SK-N-SH treated with all-trans-retinoic acid at 6 μM for 48 hours (cell line): ENCODE data around the gene VCX3B.
"Not testable (repeated sequence)": the region's sequence is repeated elsewhere in the genome, so short reads cannot be mapped to it uniquely, and the experiment has no call there.

Experiments
- ATAC-seq: fragments of 200-7000 bp; cut with Tn5 transposase; 3 replicates; pipeline ENCODE4 v1.9.1; 2020; ENCODE audit warnings: mild to moderate bottlenecking, moderate library complexity
- CSDC2 ChIP-seq: fragments of 250-450 bp; sonication (Bioruptor Pico); IDR thresholded peaks from 2 replicates; pipeline ENCODE4 v1.5.0; 2020; ENCODE audit warnings: mild to moderate bottlenecking, moderate library complexity
- CSRNP3 ChIP-seq: fragments of 250-450 bp; sonication (Bioruptor Pico); IDR thresholded peaks from 2 replicates; pipeline ENCODE4 v1.5.1; 2021; ENCODE audit warnings: mild to moderate bottlenecking, moderate library complexity
- OSR1 ChIP-seq: fragments of 250-450 bp; sonication (Bioruptor Pico); IDR thresholded peaks from 2 replicates; pipeline ENCODE4 v1.8.0; 2022; ENCODE audit warnings: moderate library complexity, mild to moderate bottlenecking, inconsistent platforms
- PATZ1 ChIP-seq: fragments of 250-450 bp; sonication (Bioruptor Pico); IDR thresholded peaks from 2 replicates; pipeline ENCODE4 v1.8.0; 2020; ENCODE audit warnings: mild to moderate bottlenecking, moderate library complexity, borderline replicate concordance
- RARB ChIP-seq: fragments of 250-450 bp; sonication (Bioruptor Pico); IDR thresholded peaks from 2 replicates; pipeline ENCODE4 v1.8.0; 2021; ENCODE audit warnings: mild to moderate bottlenecking, moderate library complexity
- SNAI2 ChIP-seq: fragments of 250-450 bp; sonication (Bioruptor Pico); IDR thresholded peaks from 2 replicates; pipeline ENCODE4 v1.5.0; 2020; ENCODE audit warnings: mild to moderate bottlenecking, moderate library complexity
- TOX ChIP-seq: fragments of 250-450 bp; sonication (Bioruptor Pico); IDR thresholded peaks from 2 replicates; pipeline ENCODE4 v1.8.0; 2021; ENCODE audit warnings: mild to moderate bottlenecking, moderate library complexity, borderline replicate concordance
- ZC3H10 ChIP-seq: fragments of 250-450 bp; sonication (Bioruptor Pico); IDR thresholded peaks from 2 replicates; pipeline ENCODE4 v1.5.1; 2021; ENCODE audit warnings: mild to moderate bottlenecking, moderate library complexity
- ZFP3 ChIP-seq: fragments of 250-450 bp; sonication (Bioruptor Pico); IDR thresholded peaks from 2 replicates; pipeline ENCODE4 v1.5.0; 2020; ENCODE audit warnings: mild to moderate bottlenecking, moderate library complexity
- ZFP30 ChIP-seq: fragments of 450-650 bp; formaldehyde crosslinking; IDR thresholded peaks from 2 replicates; pipeline ENCODE4 v1.5.0; 2022; ENCODE audit warnings: mild to moderate bottlenecking, moderate library complexity
- ZNF565 ChIP-seq: fragments of 450-650 bp; formaldehyde crosslinking; conservative IDR thresholded peaks from 2 replicates; pipeline ENCODE4 v1.5.0; 2020; ENCODE audit warnings: low read depth, mild to moderate bottlenecking, moderate library complexity
- ZNF70 ChIP-seq: fragments of 450-650 bp; formaldehyde crosslinking; IDR thresholded peaks from 2 replicates; pipeline ENCODE4 v1.5.0; 2020; ENCODE audit warnings: mild to moderate bottlenecking, moderate library complexity
- TF ChIP-seq, protein P1 (sequence below): fragments of 250-450 bp; sonication (Bioruptor Pico); IDR thresholded peaks from 2 replicates; pipeline ENCODE4 v1.8.0; 2021; ENCODE audit warnings: low read depth, mild to moderate bottlenecking, moderate library complexity, borderline replicate concordance
- TF ChIP-seq, protein P2 (sequence below): fragments of 250-450 bp; sonication (Bioruptor Pico); IDR thresholded peaks from 2 replicates; pipeline ENCODE4 v1.5.0; 2020; ENCODE audit warnings: mild to moderate bottlenecking, moderate library complexity

The VCX3B gene

GRCh38 chrX:8464530-8464929, at the start of gene VCX3B:
Gene VCX3B (plus strand): TSS chrX:8464830. CDS start chrX:8465451, 621 bp downstream.
- not testable (repeated sequence) for ATAC-seq

- ATAC-seq: no peak
- TF ChIP-seq SNAI2 (CRISPR knock-in tag): no peak
- no peak for TF ChIP-seq RARB (CRISPR knock-in tag)
- no peak for TF ChIP-seq ZNF565 (CRISPR knock-in tag)
- no peak for TF ChIP-seq CSDC2
- TF ChIP-seq PATZ1: no peak
- TF ChIP-seq CSRNP3 (CRISPR knock-in tag): no peak
- TF ChIP-seq, protein P1, sequence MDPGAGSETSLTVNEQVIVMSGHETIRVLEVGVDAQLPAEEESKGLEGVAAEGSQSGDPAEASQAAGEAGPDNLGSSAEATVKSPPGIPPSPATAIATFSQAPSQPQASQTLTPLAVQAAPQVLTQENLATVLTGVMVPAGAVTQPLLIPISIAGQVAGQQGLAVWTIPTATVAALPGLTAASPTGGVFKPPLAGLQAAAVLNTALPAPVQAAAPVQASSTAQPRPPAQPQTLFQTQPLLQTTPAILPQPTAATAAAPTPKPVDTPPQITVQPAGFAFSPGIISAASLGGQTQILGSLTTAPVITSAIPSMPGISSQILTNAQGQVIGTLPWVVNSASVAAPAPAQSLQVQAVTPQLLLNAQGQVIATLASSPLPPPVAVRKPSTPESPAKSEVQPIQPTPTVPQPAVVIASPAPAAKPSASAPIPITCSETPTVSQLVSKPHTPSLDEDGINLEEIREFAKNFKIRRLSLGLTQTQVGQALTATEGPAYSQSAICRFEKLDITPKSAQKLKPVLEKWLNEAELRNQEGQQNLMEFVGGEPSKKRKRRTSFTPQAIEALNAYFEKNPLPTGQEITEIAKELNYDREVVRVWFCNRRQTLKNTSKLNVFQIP: no peak
Observed at GRCh38 chrX:8418301-8418700, 46.3 kb upstream of the VCX3B start.

GRCh38 chrX:8424912-8425311, 39.7 kb upstream of the VCX3B start:
- TF ChIP-seq, protein P1: no peak
- TF ChIP-seq TOX (CRISPR knock-in tag) (no peak), OSR1 (CRISPR knock-in tag) (no peak), ZNF70 (no peak), ZFP30 (no peak), RARB (CRISPR knock-in tag) (no peak), PATZ1 (no peak), ZC3H10 (CRISPR knock-in tag) (no peak), CSRNP3 (CRISPR knock-in tag) (no peak), ZFP3 (CRISPR knock-in tag) (no peak), ZNF565 (CRISPR knock-in tag) (no peak)
- TF ChIP-seq, protein P2, sequence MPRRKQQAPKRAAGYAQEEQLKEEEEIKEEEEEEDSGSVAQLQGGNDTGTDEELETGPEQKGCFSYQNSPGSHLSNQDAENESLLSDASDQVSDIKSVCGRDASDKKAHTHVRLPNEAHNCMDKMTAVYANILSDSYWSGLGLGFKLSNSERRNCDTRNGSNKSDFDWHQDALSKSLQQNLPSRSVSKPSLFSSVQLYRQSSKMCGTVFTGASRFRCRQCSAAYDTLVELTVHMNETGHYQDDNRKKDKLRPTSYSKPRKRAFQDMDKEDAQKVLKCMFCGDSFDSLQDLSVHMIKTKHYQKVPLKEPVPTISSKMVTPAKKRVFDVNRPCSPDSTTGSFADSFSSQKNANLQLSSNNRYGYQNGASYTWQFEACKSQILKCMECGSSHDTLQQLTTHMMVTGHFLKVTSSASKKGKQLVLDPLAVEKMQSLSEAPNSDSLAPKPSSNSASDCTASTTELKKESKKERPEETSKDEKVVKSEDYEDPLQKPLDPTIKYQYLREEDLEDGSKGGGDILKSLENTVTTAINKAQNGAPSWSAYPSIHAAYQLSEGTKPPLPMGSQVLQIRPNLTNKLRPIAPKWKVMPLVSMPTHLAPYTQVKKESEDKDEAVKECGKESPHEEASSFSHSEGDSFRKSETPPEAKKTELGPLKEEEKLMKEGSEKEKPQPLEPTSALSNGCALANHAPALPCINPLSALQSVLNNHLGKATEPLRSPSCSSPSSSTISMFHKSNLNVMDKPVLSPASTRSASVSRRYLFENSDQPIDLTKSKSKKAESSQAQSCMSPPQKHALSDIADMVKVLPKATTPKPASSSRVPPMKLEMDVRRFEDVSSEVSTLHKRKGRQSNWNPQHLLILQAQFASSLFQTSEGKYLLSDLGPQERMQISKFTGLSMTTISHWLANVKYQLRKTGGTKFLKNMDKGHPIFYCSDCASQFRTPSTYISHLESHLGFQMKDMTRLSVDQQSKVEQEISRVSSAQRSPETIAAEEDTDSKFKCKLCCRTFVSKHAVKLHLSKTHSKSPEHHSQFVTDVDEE: no peak
- TF ChIP-seq, all 23 proteins: peak for 0
- ATAC-seq: no peak
